DMS 273 (cell line): ENCODE measurements around the gene SCT.

ENCODE experiments used
- DNase-seq: peaks from one replicate; lab custom pipeline; 2025; ENCODE audit not compliant: unreplicated experiment; lab: John Stamatoyannopoulos, UW

The SCT gene

DNA sequence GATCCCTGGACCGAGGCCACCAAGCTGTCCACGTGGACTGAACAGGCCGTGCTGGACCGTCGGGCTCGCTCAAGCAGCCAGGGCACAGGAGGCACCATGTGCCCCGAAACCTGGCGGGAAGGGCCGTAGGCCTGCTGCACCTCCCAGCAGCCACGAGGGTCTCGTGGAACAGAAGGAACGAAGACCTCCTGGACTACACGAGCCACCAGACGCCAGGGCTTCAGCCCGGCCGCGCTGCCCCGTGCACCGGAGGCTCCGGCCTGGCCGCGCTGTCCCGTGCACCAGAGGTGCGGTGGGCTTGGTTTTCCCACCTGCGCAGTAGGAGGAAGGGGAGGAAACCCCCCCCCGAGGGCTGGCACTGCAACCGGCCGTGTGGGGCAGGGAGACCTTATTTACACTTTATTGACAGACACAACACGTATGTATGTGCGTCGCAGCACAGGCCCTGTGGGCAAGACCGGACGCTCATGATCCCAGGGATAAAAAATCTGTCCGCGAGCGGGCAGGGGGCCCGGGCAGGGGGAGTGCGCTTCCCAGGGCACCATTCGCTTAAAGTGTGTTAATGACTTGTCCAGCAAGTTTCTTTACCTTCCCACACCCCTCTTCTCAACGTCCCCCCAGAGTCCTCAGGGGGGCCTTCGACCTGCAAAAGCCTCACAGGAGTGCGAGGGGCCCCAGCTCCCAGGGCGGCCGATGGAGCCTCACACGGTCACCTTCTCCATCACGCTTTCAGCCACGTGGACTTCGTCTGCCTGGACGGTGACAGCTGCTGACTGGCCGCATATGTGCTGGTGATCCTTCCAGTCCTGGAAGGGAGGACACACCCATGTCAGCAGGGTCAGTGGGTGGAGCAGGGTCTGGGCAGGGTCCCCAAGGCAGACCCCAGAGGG lies 17.1 kb upstream of the SCT start:
- no peak for DNase-seq

DNA sequence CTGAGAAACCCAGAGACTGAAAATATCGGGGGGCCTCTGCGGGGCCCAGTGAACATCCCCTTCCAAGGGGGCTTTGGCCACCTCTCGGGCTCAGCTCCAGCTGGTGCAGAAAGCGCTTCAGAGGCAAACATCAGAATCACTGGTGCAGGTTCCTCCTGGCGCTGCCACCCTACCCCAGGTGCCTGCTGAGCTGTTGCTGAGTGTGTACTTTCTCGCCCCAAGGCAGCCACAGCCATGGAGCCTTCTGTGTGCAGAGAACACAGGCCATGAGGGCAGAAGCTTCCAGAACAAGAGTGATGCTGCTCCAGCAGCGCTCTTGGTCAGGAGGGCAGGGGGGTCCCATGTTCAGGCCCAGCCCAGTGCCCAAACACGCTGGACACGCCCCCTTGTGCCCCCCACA lies 16.4 kb upstream of the SCT start:
- no peak for DNase-seq

- no peak for DNase-seq
Measured at GRCh38 chr11:641806-642370, 14.9 kb upstream of the SCT start.

GRCh38 chr11:640021-640706 lies 13.2 kb upstream of the SCT start:
- DNase-seq, result no peak

- DNase-seq, result no peak
Measured at GRCh38 chr11:639332-639955, 12.5 kb upstream of the SCT start.

GRCh38 chr11:638631-639331 lies 11.8 kb upstream of the SCT start:
- no peak for DNase-seq

DNA sequence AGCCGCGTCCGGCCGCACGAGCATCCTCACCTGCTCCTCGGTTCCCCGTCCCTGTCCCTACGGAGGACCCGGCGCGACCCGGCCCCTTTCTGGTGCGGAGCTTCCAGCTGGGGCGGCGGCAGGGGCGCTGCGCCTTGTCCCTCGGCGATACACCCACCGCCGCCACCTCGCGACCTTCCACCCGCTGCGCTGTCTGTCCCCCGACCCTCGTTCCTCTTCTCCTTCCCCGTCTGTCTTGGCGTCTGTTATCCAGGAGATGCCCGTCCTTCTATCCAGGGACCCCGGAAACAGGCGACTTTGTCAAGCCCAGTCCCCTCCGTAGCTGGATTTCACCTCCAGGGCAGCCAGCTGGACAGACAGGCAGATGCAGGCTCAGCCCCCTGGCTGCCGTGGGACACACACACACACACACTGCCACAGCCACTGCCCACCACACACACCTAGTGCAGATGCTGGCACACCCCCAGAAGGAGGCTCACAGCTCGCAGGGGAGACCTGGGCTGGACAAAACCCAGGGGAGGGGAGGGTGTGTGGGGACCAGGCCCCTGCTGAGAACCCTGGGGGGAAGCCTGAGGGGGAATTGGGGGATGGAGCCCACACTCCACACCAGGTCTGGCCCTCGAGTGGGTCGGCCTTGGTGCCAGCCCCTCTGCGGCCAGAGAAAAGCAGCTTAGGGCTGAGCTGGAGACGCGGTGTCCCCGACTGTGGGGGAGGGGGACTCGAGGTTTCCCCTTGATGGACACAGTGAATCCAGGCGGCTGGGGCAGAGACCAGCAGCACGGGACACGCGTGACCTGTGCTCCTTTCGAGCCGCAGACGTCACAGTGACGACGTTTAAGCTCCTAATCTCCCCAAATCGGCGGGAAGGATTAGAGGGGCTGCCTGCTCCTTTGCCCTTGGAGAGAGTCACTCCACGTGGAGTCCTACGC lies 10.9 kb upstream of the SCT start:
- no peak for DNase-seq

GRCh38 chr11:637333-637592 lies 10.3 kb upstream of the SCT start:
- DNase-seq, result no peak

DNA sequence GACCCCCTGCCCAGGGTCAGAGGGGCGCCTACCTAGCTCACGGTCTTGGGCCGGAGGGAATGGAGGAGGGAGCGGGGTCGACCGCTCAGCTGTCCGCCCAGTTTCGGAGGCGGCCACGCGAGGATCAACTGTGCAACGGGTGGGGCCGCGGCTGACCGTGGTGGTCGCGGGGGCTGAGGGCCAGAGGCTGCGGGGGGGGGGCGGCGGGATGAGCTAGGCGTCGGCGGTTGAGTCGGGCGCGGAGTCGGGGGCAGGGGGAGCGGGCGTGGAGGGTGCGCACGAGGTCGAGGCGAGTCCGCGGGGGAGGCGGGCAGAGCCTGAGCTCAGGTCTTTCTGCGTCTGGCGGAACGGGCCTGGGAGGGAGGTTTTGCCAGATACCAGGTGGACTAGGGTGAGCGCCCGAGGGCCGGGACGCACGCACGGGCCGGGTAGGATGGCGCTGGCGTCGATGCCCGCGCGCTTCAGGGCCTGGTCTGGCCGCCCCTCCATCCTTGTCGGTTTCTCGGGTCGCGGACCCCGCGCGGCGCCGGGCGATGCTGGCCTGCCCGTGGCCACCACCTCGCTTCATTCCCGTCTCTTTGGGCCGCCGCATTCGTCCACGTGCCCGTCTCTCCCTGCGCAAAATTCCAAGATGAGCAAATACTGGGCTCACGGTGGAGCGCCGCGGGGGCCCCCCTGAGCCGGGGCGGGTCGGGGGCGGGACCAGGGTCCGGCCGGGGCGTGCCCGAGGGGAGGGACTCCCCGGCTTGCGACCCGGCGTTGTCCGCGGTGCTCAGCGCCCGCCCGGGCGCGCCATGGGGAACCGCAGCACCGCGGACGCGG lies 9.7 kb upstream of the SCT start, which contains the start of gene DRD4:
Gene DRD4 (plus strand): TSS at position 759 of the 822 bp plus-strand sequence. CDS start 36 bp downstream, at position 795.
- DNase-seq, result no peak

DNA sequence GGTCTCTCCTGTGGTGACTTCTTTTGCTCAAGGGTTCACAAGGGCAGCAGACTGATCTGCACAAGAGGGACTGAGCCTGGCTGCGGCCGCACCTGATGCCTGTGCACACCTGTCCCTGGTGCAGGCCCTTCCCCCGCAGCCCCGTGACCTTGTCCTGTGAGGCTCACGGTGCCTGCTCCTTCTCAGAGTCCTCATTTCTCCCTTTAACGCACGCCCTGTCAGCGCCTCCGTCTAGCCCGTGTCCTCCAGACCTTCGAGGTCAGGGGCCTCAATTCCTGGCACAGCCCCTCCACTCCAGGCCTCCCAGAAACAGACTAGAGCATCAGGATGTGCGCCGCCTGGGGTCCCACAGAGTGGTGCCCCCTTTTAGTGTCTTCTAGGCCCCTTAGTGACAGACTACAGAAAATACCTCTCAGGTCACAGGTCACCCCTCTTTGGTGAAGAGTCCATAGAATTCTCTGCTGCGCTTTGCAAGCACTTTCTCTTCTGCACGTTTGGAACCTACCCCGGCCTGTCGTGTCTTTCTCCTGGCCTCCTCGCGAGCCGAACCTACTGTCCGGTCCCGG lies 9.0 kb upstream of the SCT start:
- DNase-seq, result no peak

DNA sequence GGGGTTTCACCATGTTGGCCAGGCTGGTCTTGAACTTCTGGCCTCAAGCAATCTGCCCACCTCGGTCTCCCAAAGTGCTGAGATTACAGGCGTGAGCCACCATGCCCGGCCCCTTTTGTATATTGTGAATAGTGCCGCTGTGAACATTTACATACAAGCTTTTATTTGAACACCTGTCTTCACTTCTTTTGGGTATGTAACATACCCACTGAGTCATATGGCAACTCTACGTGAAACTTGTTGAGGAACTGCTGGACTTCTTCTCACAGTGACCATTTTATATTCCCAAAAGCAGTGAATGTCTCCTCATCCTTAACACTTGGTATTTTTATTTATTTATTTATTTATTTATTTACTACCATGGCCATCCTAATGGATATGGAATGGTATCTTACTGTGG lies 3.9 kb upstream of the SCT start:
- DNase-seq, result no peak

DNA sequence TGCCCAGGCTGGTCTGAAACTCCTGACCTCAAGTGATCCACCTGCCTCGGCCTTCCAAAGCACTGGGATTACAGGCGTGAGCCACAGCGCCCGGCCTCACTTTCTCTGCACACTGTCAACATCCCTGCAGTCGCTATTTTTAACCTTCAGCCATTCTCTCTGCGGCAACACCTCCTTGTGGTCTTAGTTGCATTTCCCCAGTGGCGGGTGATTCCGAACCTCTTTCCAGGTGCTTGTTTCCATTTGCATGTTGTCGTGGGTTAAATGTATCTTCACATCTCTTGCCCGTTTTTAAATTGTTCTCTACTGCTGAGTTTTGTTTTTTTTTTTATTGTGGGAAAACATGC lies 2.2 kb upstream of the SCT start:
- no peak for DNase-seq

DNA sequence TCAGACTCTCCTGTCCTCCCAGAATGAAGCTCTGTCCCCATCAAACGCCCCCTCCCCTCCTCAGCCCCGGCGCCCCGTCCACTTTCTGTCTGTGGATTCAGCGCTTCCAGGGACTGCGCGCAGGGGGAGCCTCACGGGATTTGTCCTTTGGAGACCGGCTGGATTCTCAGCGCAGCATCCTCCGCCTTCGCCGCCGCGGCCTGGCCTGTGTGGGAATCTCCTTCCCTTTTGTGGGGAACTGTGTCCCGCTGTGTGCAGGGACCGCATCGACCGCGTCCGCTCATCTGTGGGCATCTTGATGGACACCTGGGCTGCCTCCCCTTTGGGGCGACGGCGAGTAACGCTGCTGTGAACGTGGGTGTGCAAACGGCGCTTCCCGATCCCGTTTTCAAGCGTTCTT lies 1.1 kb upstream of the SCT start:
- no peak for DNase-seq

DNA sequence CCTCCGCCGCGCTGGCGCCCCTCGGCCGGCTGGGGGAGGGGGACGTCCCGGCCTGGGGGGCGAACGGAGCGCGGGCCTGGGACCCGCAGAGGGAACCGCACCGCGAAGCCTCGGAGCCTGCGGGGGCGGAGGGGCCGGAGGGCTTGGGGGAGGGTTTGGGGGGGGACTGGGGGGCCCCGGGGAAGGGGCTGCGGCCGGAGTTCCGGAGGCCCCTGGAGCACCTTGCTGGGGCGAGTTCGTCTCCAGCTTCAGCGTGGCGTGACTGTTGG lies 261 bp upstream of the SCT start:
- DNase-seq, result no peak

- DNase-seq, result no peak
Measured at GRCh38 chr11:625636-626268, 1.2 kb downstream of the SCT start.

- DNase-seq, result no peak
Measured at GRCh38 chr11:624705-625635, 2.0 kb downstream of the SCT start, which contains the start of gene CDHR5. Gene CDHR5, minus strand, starts transcription at chr11:624955. Its CDS starts 53 bp downstream, at chr11:624902.

- no peak for DNase-seq
Measured at GRCh38 chr11:623999-624704, 2.8 kb downstream of the SCT start.
